ENCODE results near the gene RETREG1.
A peak's percentile ranks its signal among the peaks of the same experiment; 100 is the strongest.

The RETREG1 gene

DNA sequence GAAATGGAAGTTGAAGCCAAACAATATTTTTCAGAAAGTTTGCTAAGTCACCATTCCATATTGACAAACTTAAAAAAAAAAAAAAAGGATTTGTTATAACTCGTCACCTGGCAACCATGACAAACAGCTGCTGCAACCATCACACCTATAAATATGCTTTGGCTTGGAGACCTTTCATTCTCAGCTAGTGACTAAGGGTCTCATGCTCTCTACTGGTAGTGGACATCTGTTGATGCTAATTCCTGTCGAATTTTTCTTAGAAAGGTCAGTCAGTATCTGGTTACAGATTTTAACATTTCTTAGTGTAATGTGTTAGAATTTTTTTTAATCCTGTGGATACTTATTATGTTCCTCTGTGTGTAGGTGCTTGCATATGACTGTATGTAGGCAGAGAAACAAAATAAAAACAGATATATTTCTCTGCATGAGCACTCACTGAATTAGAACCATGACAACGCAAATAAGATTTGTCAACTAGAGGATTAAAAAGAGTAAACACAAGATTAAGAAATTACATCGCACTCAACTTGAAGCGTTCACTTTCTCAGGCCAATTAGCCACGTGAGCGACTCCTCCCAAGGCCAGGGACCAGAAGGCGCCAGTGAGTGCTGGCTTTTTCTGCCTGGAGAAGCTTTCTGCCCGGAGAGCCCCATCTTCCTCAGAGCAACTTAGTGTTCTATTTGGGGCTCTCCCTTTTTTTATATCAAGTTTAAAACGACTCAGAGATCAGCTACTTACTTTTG lies 124.2 kb downstream of the RETREG1 start:
- Histone ChIP-seq H3K79me2 (ENCODE audit: control insufficient read depth, insufficient read depth, low read length) (no peaks in the 10 kb centered on the region), H4K8ac (ENCODE audit: low read depth, low read length) (no peak overlapping the region), H3K27ac (ENCODE audit: low read depth, low read length) (no peak overlapping the region), H2BK5ac (ENCODE audit: low read length) (no peak overlapping the region), H3K56ac (ENCODE audit: low read length) (no peak overlapping the region), H3K4ac (ENCODE audit: low read depth, low read length) (no peak overlapping the region), H3K23ac (ENCODE audit: low read length) (no peak overlapping the region), H2BK15ac (replicated peaks; ENCODE audit: low read depth) (no peak overlapping the region), H3K4me1 (ENCODE audit: control insufficient read depth, low read depth, low read length) (no peaks in the 10 kb centered on the region), H3K27me3 (ENCODE audit: insufficient read depth, low read length, poor library complexity) (no peaks in the 10 kb centered on the region), H3K79me1 (ENCODE audit: low read length) (no peaks in the 10 kb centered on the region), H2BK120ac (ENCODE audit: low read depth, low read length) (no peak overlapping the region), H3K9ac (ENCODE audit: low read length) (no peak overlapping the region), H4K5ac (ENCODE audit: low read length) (no peak overlapping the region), H3K4me3 (ENCODE audit: low read length) (no peak overlapping the region), H3K4me2 (ENCODE audit: low read length) (no peak overlapping the region), H2AK5ac (ENCODE audit: low read length) (no peak overlapping the region), H3K36me3 (ENCODE audit: control insufficient read depth, insufficient read depth, low read length) (no peaks in the 10 kb centered on the region), H3K18ac (ENCODE audit: low read length) (no peak overlapping the region)
- no CpG with 5 or more reads among the region's 10 CpGs for WGBS (ENCODE audit: extremely low coverage, insufficient coverage, low lambda C conversion rate)
- peak; percentile 57 for DNase-seq

- no peak for DNase-seq
- no peak overlapping the region for H2BK5ac ChIP-seq (ENCODE audit: low read length)
- H3K4me2 ChIP-seq (ENCODE audit: low read length), result no peak overlapping the region
- no peak overlapping the region for H2BK120ac ChIP-seq (ENCODE audit: low read depth, low read length)
- no peak overlapping the region for H3K23ac ChIP-seq (ENCODE audit: low read length)
- H2AK5ac ChIP-seq (ENCODE audit: low read length), result no peak overlapping the region
- H3K56ac ChIP-seq (ENCODE audit: low read length), result no peak overlapping the region
- H3K79me1 ChIP-seq (ENCODE audit: low read length), result no peaks in the 10 kb centered on the region
- no peaks in the 10 kb centered on the region for H3K36me3 ChIP-seq (ENCODE audit: control insufficient read depth, insufficient read depth, low read length)
- H4K8ac ChIP-seq (ENCODE audit: low read depth, low read length), result no peak overlapping the region
- H3K4me3 ChIP-seq (ENCODE audit: low read length), result no peak overlapping the region
- no peaks in the 10 kb centered on the region for H3K4me1 ChIP-seq (ENCODE audit: control insufficient read depth, low read depth, low read length)
- H3K27ac ChIP-seq (ENCODE audit: low read depth, low read length), result no peak overlapping the region
- no peaks in the 10 kb centered on the region for H3K79me2 ChIP-seq (ENCODE audit: control insufficient read depth, insufficient read depth, low read length)
- H3K9ac ChIP-seq (ENCODE audit: low read length), result no peak overlapping the region
- no peak overlapping the region for H2BK15ac ChIP-seq (replicated peaks; ENCODE audit: low read depth)
- H3K18ac ChIP-seq (ENCODE audit: low read length), result no peak overlapping the region
- H3K27me3 ChIP-seq (ENCODE audit: insufficient read depth, low read length, poor library complexity), result no peaks in the 10 kb centered on the region
- no peak overlapping the region for H3K4ac ChIP-seq (ENCODE audit: low read depth, low read length)
- WGBS (ENCODE audit: extremely low coverage, insufficient coverage, low lambda C conversion rate), result no CpG with 5 or more reads among the region's 8 CpGs
- H4K5ac ChIP-seq (ENCODE audit: low read length), result no peak overlapping the region
Measured at GRCh38 chr5:16490911-16491310, 125.9 kb downstream of the RETREG1 start.

DNA sequence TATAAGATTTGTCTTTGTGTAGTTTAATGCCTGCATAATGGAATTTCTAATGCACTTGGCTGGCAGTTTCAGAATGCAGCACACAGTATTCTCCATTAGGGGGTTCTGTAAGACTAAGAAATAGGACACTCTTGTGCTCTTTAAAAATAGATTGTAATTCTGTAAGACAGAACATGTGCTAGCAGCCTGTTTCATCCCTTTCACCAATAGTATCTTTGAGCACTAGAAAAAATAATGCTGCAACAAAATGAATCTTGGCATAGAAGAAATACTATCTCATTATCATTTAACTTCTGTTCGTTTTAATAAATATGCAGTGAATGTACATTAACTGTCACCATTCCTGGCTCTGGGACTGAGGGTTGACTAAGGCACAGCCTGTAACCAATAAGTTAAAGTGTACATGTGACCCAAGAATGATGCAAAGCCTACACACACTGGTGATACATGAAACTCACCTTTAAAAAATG lies 127.4 kb downstream of the RETREG1 start:
- H3K79me2 ChIP-seq (ENCODE audit: control insufficient read depth, insufficient read depth, low read length), result no peaks in the 10 kb centered on the region
- H3K4me3 ChIP-seq (ENCODE audit: low read length), result no peak overlapping the region
- H4K5ac ChIP-seq (ENCODE audit: low read length), result no peak overlapping the region
- H2BK15ac ChIP-seq (replicated peaks; ENCODE audit: low read depth), result no peak overlapping the region
- no peak overlapping the region for H3K27ac ChIP-seq (ENCODE audit: low read depth, low read length)
- H3K79me1 ChIP-seq (ENCODE audit: low read length), result no peaks in the 10 kb centered on the region
- peak; percentile 36 for DNase-seq
- no peak overlapping the region for H2AK5ac ChIP-seq (ENCODE audit: low read length)
- H3K4me1 ChIP-seq (ENCODE audit: control insufficient read depth, low read depth, low read length), result no peaks in the 10 kb centered on the region
- no peak overlapping the region for H2BK5ac ChIP-seq (ENCODE audit: low read length)
- no peak overlapping the region for H3K4ac ChIP-seq (ENCODE audit: low read depth, low read length)
- no peak overlapping the region for H3K18ac ChIP-seq (ENCODE audit: low read length)
- H3K23ac ChIP-seq (ENCODE audit: low read length), result no peak overlapping the region
- H3K4me2 ChIP-seq (ENCODE audit: low read length), result no peak overlapping the region
- H3K9ac ChIP-seq (ENCODE audit: low read length), result no peak overlapping the region
- no peak overlapping the region for H2BK120ac ChIP-seq (ENCODE audit: low read depth, low read length)
- no CpG with 5 or more reads among the region's 1 CpG for WGBS (ENCODE audit: extremely low coverage, insufficient coverage, low lambda C conversion rate)
- H4K8ac ChIP-seq (ENCODE audit: low read depth, low read length), result no peak overlapping the region
- H3K36me3 ChIP-seq (ENCODE audit: control insufficient read depth, insufficient read depth, low read length), result no peaks in the 10 kb centered on the region
- no peaks in the 10 kb centered on the region for H3K27me3 ChIP-seq (ENCODE audit: insufficient read depth, low read length, poor library complexity)
- no peak overlapping the region for H3K56ac ChIP-seq (ENCODE audit: low read length)

- H3K27ac ChIP-seq (ENCODE audit: low read depth, low read length), result no peak overlapping the region
Measured at GRCh38 chr5:16487456-16487855, 129.3 kb downstream of the RETREG1 start.

GRCh38 chr5:16486711-16487111 lies 130.1 kb downstream of the RETREG1 start:
- Histone ChIP-seq H3K4ac (ENCODE audit: low read depth, low read length) (no peak overlapping the region), H3K56ac (ENCODE audit: low read length) (no peak overlapping the region), H3K27ac (ENCODE audit: low read depth, low read length) (no peak overlapping the region), H3K4me1 (ENCODE audit: control insufficient read depth, low read depth, low read length) (no peaks in the 10 kb centered on the region), H2BK120ac (ENCODE audit: low read depth, low read length) (no peak overlapping the region), H2AK5ac (ENCODE audit: low read length) (no peak overlapping the region), H2BK15ac (replicated peaks; ENCODE audit: low read depth) (no peak overlapping the region), H3K23ac (ENCODE audit: low read length) (no peak overlapping the region), H3K4me3 (ENCODE audit: low read length) (no peak overlapping the region), H2BK5ac (ENCODE audit: low read length) (no peak overlapping the region), H4K8ac (ENCODE audit: low read depth, low read length) (no peak overlapping the region), H3K36me3 (ENCODE audit: control insufficient read depth, insufficient read depth, low read length) (no peaks in the 10 kb centered on the region), H3K18ac (ENCODE audit: low read length) (no peak overlapping the region), H3K79me1 (ENCODE audit: low read length) (no peaks in the 10 kb centered on the region), H3K4me2 (ENCODE audit: low read length) (no peak overlapping the region), H3K79me2 (ENCODE audit: control insufficient read depth, insufficient read depth, low read length) (no peaks in the 10 kb centered on the region), H3K27me3 (ENCODE audit: insufficient read depth, low read length, poor library complexity) (no peaks in the 10 kb centered on the region), H3K9ac (ENCODE audit: low read length) (no peak overlapping the region), H4K5ac (ENCODE audit: low read length) (no peak overlapping the region)
- no peak for DNase-seq
- no CpG with 5 or more reads among the region's 4 CpGs for WGBS (ENCODE audit: extremely low coverage, insufficient coverage, low lambda C conversion rate)

More at GRCh38 chr5:16487456-16487855, 129.3 kb downstream of the RETREG1 start:
- Histone ChIP-seq H3K4ac (ENCODE audit: low read depth, low read length) (no peak overlapping the region), H2BK120ac (ENCODE audit: low read depth, low read length) (no peak overlapping the region), H3K79me1 (ENCODE audit: low read length) (no peaks in the 10 kb centered on the region), H3K36me3 (ENCODE audit: control insufficient read depth, insufficient read depth, low read length) (no peaks in the 10 kb centered on the region), H2BK5ac (ENCODE audit: low read length) (no peak overlapping the region), H2BK15ac (replicated peaks; ENCODE audit: low read depth) (no peak overlapping the region), H3K79me2 (ENCODE audit: control insufficient read depth, insufficient read depth, low read length) (no peaks in the 10 kb centered on the region), H3K4me3 (ENCODE audit: low read length) (no peak overlapping the region), H3K9ac (ENCODE audit: low read length) (no peak overlapping the region), H4K5ac (ENCODE audit: low read length) (no peak overlapping the region), H3K27me3 (ENCODE audit: insufficient read depth, low read length, poor library complexity) (no peaks in the 10 kb centered on the region), H4K8ac (ENCODE audit: low read depth, low read length) (no peak overlapping the region), H3K56ac (ENCODE audit: low read length) (no peak overlapping the region), H3K4me1 (ENCODE audit: control insufficient read depth, low read depth, low read length) (no peaks in the 10 kb centered on the region), H3K18ac (ENCODE audit: low read length) (no peak overlapping the region), H3K4me2 (ENCODE audit: low read length) (no peak overlapping the region), H3K23ac (ENCODE audit: low read length) (no peak overlapping the region), H2AK5ac (ENCODE audit: low read length) (no peak overlapping the region)
- no peak for DNase-seq
- no CpG with 5 or more reads among the region's 2 CpGs for WGBS (ENCODE audit: extremely low coverage, insufficient coverage, low lambda C conversion rate)

DNA sequence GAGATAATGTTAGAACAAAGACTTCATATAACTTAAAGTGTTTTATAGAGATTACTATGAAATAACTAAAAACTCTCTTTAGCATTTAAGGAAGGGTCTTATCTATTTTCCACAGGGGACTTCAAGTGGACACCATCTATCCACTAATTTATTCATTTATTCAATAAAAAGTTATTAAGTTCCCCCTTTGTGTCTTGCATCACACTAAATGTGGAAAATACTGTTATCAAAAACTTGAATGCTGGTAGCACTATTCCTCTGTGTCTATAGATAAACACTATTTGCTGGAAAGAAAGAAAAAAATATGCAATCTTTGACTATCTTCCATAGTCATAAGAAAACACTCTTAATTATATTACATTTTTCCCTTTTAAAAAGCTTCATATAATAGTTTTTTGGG lies 131.1 kb downstream of the RETREG1 start:
- no peak overlapping the region for H3K4me2 ChIP-seq (ENCODE audit: low read length)
- H3K23ac ChIP-seq (ENCODE audit: low read length), result no peak overlapping the region
- no peaks in the 10 kb centered on the region for H3K79me1 ChIP-seq (ENCODE audit: low read length)
- no peaks in the 10 kb centered on the region for H3K79me2 ChIP-seq (ENCODE audit: control insufficient read depth, insufficient read depth, low read length)
- no peak overlapping the region for H2AK5ac ChIP-seq (ENCODE audit: low read length)
- H3K27me3 ChIP-seq (ENCODE audit: insufficient read depth, low read length, poor library complexity), result no peaks in the 10 kb centered on the region
- no peak overlapping the region for H3K4me3 ChIP-seq (ENCODE audit: low read length)
- no peaks in the 10 kb centered on the region for H3K36me3 ChIP-seq (ENCODE audit: control insufficient read depth, insufficient read depth, low read length)
- H2BK15ac ChIP-seq (replicated peaks; ENCODE audit: low read depth), result no peak overlapping the region
- no peak overlapping the region for H4K8ac ChIP-seq (ENCODE audit: low read depth, low read length)
- H2BK5ac ChIP-seq (ENCODE audit: low read length), result no peak overlapping the region
- H4K5ac ChIP-seq (ENCODE audit: low read length), result no peak overlapping the region
- H3K4me1 ChIP-seq (ENCODE audit: control insufficient read depth, low read depth, low read length), result no peaks in the 10 kb centered on the region
- H3K18ac ChIP-seq (ENCODE audit: low read length), result no peak overlapping the region
- H3K4ac ChIP-seq (ENCODE audit: low read depth, low read length), result no peak overlapping the region
- no peak overlapping the region for H3K27ac ChIP-seq (ENCODE audit: low read depth, low read length)
- H2BK120ac ChIP-seq (ENCODE audit: low read depth, low read length), result no peak overlapping the region
- H3K9ac ChIP-seq (ENCODE audit: low read length), result no peak overlapping the region
- H3K56ac ChIP-seq (ENCODE audit: low read length), result no peak overlapping the region
- no peak for DNase-seq

Measured in mesendoderm (in vitro differentiated cells).